ENCODE measurements around the gene CSF1R.

GRCh38 chr5:150057996-150058395, 28.4 kb downstream of the CSF1R start:
- no peak for TF ChIP-seq CTCF (IDR thresholded peaks at IDR 0.05; ENCODE audit: low read depth, low read length, poor library complexity, severe bottlenecking)
- no peak for TF ChIP-seq EZH2phosphoT487 (IDR thresholded peaks at IDR 0.05; ENCODE audit: borderline replicate concordance, low read length)

Measured in DOHH2 (cell line).